A673 (cell line): Measurements from ENCODE around the gene MSH2. TPM values are rescaled to one million over a fixed set of nuclear protein-coding genes. Genes with fewer than 3 reads are reported as not detected.
"Not testable (repeated sequence)": the region's sequence is repeated elsewhere in the genome, so short reads cannot be mapped to it uniquely, and the experiment has no call there.

Source experiments
- BruUV-seq: library from RNA; stranded (reverse); fragments of 400-500 nt; replicated peaks from 2 replicates; lab custom pipeline; 2021; lab: Mats Ljungman, UMichigan
- CTCF ChIA-PET: fragments of 300-600 bp; sonication (Branson Sonifier 250); formaldehyde crosslinking; loops from one replicate; lab custom pipeline; 2022; ENCODE audit warnings: antibody characterized with exemption; lab: Charles Lee
- POLR2A ChIA-PET: fragments of 300-600 bp; sonication (Branson Sonifier 250); formaldehyde crosslinking; loops from one replicate; lab custom pipeline; 2022; ENCODE audit warnings: antibody characterized with exemption; ENCODE audit not compliant: low non-redundant PET; lab: Charles Lee
- DNase-seq: peaks from one replicate; pipeline ENCODE4 v3.0.0-alpha.2; 2015; ENCODE audit warnings: low spot score
- H3K27ac ChIP-seq: fragments of 200-600 bp; sonication (generic); 2 replicates; pipeline ENCODE4 v1.5.1; 2016; ENCODE audit warnings: mixed run types, low read depth, mild to moderate bottlenecking, mixed read lengths, antibody characterized with exemption, low read length; ENCODE audit not compliant: poor library complexity, severe bottlenecking
- H3K27me3 ChIP-seq: fragments of 200-600 bp; sonication (generic); replicated peaks from 2 replicates; pipeline ENCODE4 v1.6.1; 2017; ENCODE audit warnings: mixed run types, low read depth, mild to moderate bottlenecking, mixed read lengths, antibody characterized with exemption, low read length; ENCODE audit not compliant: insufficient read depth, poor library complexity
- H3K36me3 ChIP-seq: fragments of 200-600 bp; sonication (generic); 2 replicates; pipeline ENCODE4 v1.6.1; 2016; ENCODE audit warnings: mixed run types, mild to moderate bottlenecking, mixed read lengths, antibody characterized with exemption, low read length; ENCODE audit not compliant: insufficient read depth, poor library complexity, severe bottlenecking
- H3K4me1 ChIP-seq: fragments of 200-600 bp; sonication (generic); 2 replicates; pipeline ENCODE4 v1.6.1; 2017; ENCODE audit warnings: mixed run types, mild to moderate bottlenecking, mixed read lengths, antibody characterized with exemption, low read length; ENCODE audit not compliant: insufficient read depth, poor library complexity, severe bottlenecking
- H3K4me3 ChIP-seq: fragments of 200-600 bp; sonication (generic); 2 replicates; pipeline ENCODE4 v1.5.1; 2016; ENCODE audit warnings: low read depth, mixed run types, mild to moderate bottlenecking, mixed read lengths, low read length; ENCODE audit not compliant: poor library complexity, severe bottlenecking
- H3K9me3 ChIP-seq: fragments of 200-600 bp; sonication (generic); 2 replicates; pipeline ENCODE4 v1.6.1; 2016; ENCODE audit warnings: mixed run types, low read depth, mild to moderate bottlenecking, mixed read lengths, antibody characterized with exemption, low read length; ENCODE audit not compliant: poor library complexity, severe bottlenecking
- EZH2 ChIP-seq: fragments of 200-600 bp; sonication (generic); IDR thresholded peaks from 2 replicates; pipeline ENCODE4 v1.6.1; 2017; ENCODE audit warnings: borderline replicate concordance, low read depth, mild to moderate bottlenecking, mixed read lengths, antibody characterized with exemption, low read length; ENCODE audit not compliant: poor library complexity, severe bottlenecking
- intact Hi-C: fragments of 100-400 bp; cut with micrococcal nuclease; formaldehyde crosslinking; loops from one replicate; pipeline ENCODE4 v1.10.0; 2022; ENCODE audit not compliant: unreplicated experiment
- total RNA-seq: library from RNA; stranded (reverse); gene quantifications from 2 replicates; pipeline ENCODE4 v1.2.3, GENCODE V29; 2021
- TF ChIP-seq, protein P1 (sequence below): fragments of 300-800, 200-600 bp; sonication (generic); conservative IDR thresholded peaks from 2 replicates; pipeline ENCODE4 v1.5.1; 2017; ENCODE audit warnings: low read depth, mild to moderate bottlenecking, antibody characterized with exemption, low read length, moderate library complexity, mixed read lengths

Gene MSH2
- total RNA-seq, 1 experiment from 2014 or later = 83.7 TPM

DNA sequence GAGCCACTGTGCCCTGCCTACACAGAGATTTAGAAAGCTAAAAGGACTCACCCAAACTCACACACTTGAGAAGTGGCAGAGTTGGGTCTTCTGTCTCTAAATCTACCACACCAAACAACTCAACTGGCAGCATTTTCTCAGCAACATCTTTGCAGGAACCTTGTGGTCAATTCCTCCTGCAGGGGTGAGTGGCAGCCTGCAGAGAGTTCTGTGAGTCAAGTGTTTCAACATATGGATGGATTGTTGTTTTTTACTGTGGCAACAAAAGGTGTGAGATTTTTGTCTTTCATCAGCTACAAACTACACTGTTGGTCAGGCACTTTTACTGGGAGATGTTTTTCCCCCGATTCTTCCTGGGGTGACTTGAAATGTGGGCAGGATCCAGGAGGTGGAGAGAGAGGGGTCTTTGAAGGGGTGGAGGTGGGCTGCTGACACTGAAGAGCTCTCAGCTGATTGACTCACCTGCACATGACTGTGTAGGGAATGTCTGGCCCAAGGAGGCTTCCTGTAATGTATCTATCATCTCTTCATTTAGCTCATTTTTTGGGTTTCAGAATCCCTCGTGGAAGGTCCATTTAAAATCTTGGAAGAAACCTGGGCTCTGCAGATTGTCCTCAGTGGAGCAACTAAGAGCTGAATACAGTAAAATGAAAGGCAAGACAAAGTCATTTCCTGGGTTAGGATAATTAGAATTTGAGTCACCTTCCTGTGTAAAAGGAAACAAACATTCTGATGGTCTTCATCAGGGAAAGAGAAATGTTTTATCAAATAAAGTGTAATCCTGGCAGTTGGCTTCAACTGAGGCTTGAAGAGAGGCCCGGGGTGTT, 98.6 kb downstream of the MSH2 start:
- no TSS peak for BruUV-seq
- no peak overlapping the region for H3K4me3 ChIP-seq
- no peaks in the 10 kb centered on the region for H3K36me3 ChIP-seq
- H3K27me3 ChIP-seq = no peaks in the 10 kb centered on the region
- peaks cover 14% of the 10 kb centered on the region for H3K9me3 ChIP-seq
- no peak overlapping the region for H3K27ac ChIP-seq
- no peaks in the 10 kb centered on the region for H3K4me1 ChIP-seq
- TF ChIP-seq, protein P1, sequence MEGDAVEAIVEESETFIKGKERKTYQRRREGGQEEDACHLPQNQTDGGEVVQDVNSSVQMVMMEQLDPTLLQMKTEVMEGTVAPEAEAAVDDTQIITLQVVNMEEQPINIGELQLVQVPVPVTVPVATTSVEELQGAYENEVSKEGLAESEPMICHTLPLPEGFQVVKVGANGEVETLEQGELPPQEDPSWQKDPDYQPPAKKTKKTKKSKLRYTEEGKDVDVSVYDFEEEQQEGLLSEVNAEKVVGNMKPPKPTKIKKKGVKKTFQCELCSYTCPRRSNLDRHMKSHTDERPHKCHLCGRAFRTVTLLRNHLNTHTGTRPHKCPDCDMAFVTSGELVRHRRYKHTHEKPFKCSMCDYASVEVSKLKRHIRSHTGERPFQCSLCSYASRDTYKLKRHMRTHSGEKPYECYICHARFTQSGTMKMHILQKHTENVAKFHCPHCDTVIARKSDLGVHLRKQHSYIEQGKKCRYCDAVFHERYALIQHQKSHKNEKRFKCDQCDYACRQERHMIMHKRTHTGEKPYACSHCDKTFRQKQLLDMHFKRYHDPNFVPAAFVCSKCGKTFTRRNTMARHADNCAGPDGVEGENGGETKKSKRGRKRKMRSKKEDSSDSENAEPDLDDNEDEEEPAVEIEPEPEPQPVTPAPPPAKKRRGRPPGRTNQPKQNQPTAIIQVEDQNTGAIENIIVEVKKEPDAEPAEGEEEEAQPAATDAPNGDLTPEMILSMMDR = no peak
- no peak for TF ChIP-seq EZH2
- peak; percentile 33 for DNase-seq
- intact Hi-C loops = no loop called here
- ChIA-PET CTCF (no interaction called here), POLR2A (no interaction called here)

DNA sequence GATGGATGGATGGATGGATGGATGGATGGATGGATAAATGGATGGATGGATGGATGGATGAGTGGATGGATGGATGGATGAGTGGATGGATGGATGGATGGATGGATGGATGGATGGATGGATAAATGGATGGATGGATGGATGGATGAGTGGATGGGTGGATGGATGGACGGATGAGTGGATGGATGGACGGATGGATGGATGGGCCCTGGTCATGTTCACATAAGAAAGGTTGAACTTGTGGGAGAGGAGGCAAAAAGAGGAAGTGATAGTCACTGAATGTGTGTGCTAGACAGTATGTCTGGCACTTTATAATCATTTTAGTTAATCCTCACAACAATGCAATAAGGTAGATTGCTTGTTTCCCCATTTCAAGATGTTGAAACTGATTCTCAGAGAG, 99.5 kb downstream of the MSH2 start:
- H3K4me3 ChIP-seq, H3K36me3 ChIP-seq, intact Hi-C loops, CTCF ChIA-PET, H3K27ac ChIP-seq, H3K27me3 ChIP-seq, DNase-seq, POLR2A ChIA-PET, BruUV-seq, H3K4me1 ChIP-seq: not testable (repeated sequence)
- H3K9me3 ChIP-seq = peaks cover 14% of the 10 kb centered on the region

DNA sequence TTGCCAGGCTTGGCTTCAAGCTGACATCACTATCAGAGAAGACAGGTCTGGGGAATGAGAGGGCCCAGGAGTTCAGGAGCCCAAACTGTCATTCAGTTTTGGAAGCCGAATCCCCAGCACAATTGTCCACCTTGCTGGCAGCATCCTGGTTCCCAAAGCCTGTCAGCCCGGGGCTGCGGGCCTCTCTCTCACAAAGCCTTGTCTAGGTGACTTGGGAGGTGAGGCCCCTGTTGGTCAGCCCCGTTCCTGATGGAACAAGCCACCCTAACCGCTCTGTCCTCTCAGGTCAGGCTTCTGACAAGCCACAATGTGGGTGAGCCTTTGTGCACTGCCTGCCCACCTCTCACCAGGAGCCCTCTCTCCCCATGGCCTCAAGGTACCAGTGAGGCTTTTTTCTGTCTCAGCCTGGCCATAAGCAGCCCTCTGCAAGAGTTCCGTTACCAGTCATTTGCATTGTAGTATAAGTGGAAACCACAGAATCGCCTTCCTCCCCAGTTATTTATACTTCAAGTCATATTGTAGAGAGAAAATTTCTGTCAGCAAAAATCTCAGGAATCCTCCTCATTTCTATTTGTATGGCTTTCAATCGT, 100.6 kb downstream of the MSH2 start:
- H3K9me3 ChIP-seq = peaks cover 14% of the 10 kb centered on the region
- intact Hi-C loops = no loop called here
- ChIA-PET POLR2A (no interaction called here), CTCF (no interaction called here)
- H3K4me3 ChIP-seq = no peak overlapping the region
- no TSS peak for BruUV-seq
- TF ChIP-seq, protein P1 = no peak
- TF ChIP-seq EZH2 = no peak
- H3K27ac ChIP-seq = no peak overlapping the region
- no peaks in the 10 kb centered on the region for H3K27me3 ChIP-seq
- no peaks in the 10 kb centered on the region for H3K36me3 ChIP-seq
- DNase-seq = no peak
- no peaks in the 10 kb centered on the region for H3K4me1 ChIP-seq
